Astrocyte of the spinal cord (primary cell): Measurements from ENCODE around the gene INHBB.

Experiments used
- DNase-seq: peaks from one replicate; pipeline ENCODE4 v3.0.0; 2011; ENCODE audit warnings: low read depth, low spot score
- H3K4me3 ChIP-seq: 2 replicates; pipeline ENCODE4 v1.5.1; 2011; ENCODE audit warnings: low read depth, mild to moderate bottlenecking, low read length, moderate library complexity
- CTCF ChIP-seq: IDR thresholded peaks from 2 replicates; pipeline ENCODE4 v1.5.1; 2012; ENCODE audit warnings: low read depth, mild to moderate bottlenecking, low read length, inconsistent platforms
- in situ Hi-C: cut with HindIII; loops from 2 replicates; pipeline ENCODE4 v1.10.0; 2017; ENCODE audit warnings: low sequenced_read_pairs

INHBB gene

GRCh38 chr2:120374821-120375220 is 28.9 kb downstream of the INHBB start:
- no peak overlapping the region for H3K4me3 ChIP-seq
- in situ Hi-C loops, result no loop called here
- no peak for TF ChIP-seq CTCF
- DNase-seq, result no peak

GRCh38 chr2:120375251-120376020 is 29.5 kb downstream of the INHBB start:
- in situ Hi-C loops, result no loop called here

GRCh38 chr2:120376101-120376500 is 30.2 kb downstream of the INHBB start:
- no peak for DNase-seq
- no peak overlapping the region for H3K4me3 ChIP-seq
- no peak for TF ChIP-seq CTCF
- in situ Hi-C loops, result no loop called here

More at GRCh38 chr2:120375251-120376020, 29.5 kb downstream of the INHBB start:
- no peak for DNase-seq
- H3K4me3 ChIP-seq, result no peak overlapping the region
- TF ChIP-seq CTCF, result no peak

- in situ Hi-C loops, result no loop called here
- no peak for TF ChIP-seq CTCF
- DNase-seq, result no peak
- no peak overlapping the region for H3K4me3 ChIP-seq
Observed at GRCh38 chr2:120376679-120377640, 31.0 kb downstream of the INHBB start.

GRCh38 chr2:120378605-120379004 is 32.7 kb downstream of the INHBB start:
- in situ Hi-C loops, result no loop called here
- TF ChIP-seq CTCF, result no peak

GRCh38 chr2:120379916-120380893 is 34.3 kb downstream of the INHBB start:
- no peak for TF ChIP-seq CTCF
- DNase-seq, result no peak
- H3K4me3 ChIP-seq, result no peak overlapping the region
- in situ Hi-C loops, result no loop called here

More at GRCh38 chr2:120378605-120379004, 32.7 kb downstream of the INHBB start:
- no peak overlapping the region for H3K4me3 ChIP-seq
- DNase-seq, result no peak
